CD4-positive, alpha-beta T cell treated with Interleukin-2 at 100 ng/mL for 4 hours (primary cell): Measurements from ENCODE around the gene CREB5.
"Not testable (repeated sequence)": the region's sequence is repeated elsewhere in the genome, so short reads cannot be mapped to it uniquely, and the experiment has no call there.

Source experiments
- DNase-seq: peaks from one replicate; pipeline ENCODE4 v3.0.0-alpha.2; 2020; ENCODE audit warnings: low spot score

Gene CREB5

DNA sequence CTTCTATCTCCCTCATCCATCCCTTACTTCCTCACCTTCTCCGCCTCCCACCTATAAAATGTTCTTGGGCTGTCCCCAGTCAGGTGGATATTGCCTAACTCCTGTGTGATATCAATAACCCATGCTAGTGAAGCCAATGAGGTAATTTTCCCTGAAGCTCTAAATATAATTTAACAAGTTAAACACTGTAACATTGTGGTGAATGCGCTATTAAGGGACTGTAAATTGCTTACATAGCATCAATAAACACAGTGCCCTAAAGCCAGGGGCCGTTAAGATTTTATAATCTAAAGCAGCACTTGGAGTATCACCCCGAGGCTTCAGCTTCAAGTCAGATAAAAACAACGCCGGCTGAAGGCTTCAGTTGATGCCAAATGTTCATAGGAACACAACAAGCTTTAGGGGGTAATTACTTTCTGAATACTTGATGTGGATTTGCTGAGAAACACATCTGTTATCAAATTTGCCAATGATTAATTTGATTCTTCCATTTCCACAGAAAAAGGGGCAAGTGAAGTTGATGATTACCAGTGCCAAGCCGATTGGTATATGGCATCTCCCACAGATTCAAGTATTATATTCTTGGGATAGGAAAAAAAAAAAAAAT, 138.4 kb downstream of the CREB5 start:
- DNase-seq: no peak

DNA sequence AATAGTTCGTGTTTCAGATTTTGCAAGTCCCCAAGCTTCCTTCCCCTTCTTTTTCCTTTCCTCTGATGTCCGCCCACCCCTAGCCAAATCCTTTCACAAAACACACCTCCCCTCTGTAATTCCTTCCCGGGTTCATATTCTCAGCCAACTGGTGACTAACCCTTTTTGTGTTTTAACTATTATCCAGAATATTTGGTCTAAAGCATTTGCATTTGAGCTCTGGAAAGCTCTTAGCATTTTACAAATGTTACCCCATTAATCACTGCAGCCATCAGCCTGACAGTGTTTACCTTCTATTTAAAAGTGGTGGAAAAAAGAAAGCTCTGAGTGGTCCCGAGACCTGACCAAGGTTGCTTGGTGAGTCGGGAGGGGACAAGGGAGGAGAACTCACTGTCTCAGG, 139.0 kb downstream of the CREB5 start:
- DNase-seq: no peak

DNA sequence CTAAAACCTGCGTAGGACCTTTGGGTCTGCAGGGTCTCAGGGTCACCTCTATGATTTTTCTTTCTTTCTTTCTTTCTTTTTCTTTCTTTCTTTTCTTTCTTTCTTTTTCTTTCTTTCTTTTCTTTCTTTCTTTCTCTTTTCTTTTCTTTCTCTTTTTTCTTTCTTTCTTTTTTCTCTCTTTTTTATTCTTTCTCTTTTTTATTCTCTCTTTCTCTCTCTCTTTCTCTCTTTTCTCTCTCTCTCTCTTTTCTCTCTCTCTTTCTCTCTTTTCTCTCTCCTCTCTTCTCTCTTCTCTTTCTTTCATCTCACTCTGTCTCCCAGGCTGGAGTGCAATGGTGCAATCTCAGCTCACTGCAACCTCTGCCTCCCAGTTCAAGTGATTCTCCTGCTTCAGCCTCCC, 139.4 kb downstream of the CREB5 start:
- DNase-seq: not testable (repeated sequence)

DNA sequence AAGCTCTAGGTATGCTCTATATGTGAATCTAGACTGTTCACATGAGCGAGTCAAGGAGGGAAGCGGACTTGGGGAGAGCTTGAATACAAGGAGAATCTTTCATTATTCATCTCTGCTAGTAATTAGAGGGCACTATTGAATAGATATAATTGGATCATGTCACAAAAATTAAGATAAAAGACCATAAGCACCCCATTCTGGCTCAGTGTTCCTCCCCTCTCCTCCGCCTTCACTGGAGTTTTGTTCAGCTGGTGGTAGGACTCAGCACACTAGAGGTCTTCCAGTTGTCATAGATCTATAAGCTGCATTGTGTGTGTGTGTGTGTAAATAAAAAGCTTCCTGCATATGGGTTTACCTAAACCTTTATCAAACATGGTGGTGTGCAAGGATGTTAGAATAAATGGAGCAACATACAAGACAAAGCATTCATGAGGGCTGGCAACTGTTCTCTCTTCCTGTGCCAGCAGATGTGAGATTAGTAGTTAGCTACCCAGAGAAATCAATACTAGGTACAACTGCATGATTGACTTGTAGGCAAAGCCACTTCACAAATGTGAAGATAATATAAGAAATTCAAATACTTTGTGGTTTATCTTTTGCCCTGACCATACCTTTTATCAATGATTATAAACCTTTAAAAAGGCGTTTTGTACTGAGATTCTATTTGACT, 142.6 kb downstream of the CREB5 start:
- no peak for DNase-seq

DNA sequence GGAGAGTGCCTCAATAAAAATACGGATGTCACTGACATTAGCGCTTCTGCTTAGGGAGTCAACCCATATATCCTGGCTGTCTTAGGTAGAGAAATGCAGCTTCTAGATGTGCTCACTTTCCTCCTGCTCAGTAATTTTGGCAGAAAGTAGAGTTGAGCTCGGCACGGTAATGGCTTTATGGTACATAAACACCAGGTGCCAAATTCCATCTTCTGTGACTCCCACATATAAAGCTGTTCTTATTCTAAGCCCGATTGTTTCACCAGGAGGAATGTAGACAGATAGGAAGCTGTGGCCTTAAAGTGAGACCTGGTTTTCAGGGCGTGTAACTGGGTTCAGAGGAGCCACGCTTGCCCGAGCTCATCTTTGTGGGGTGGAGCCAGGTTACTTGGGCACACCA, 143.7 kb downstream of the CREB5 start:
- no peak for DNase-seq

DNA sequence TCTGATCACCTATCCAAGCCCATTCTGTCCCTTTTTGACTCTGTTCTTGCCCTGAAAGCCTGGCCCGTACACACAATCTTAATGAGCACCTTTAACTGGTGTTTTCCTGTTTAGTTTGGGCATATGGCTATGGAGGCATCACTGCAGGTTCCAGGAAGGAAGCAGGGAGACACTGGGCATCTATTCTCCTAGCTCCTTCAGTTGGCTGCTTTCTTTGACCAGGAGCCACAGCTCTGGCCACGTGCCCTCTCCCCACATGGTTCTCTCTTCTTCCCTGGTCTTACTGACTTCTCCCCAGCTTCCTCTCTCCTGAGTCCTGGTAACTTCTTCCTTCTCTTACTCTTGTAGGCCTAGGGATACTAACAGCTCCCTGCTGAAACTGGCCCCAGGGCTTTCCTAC, 144.4 kb downstream of the CREB5 start:
- DNase-seq: no peak

DNA sequence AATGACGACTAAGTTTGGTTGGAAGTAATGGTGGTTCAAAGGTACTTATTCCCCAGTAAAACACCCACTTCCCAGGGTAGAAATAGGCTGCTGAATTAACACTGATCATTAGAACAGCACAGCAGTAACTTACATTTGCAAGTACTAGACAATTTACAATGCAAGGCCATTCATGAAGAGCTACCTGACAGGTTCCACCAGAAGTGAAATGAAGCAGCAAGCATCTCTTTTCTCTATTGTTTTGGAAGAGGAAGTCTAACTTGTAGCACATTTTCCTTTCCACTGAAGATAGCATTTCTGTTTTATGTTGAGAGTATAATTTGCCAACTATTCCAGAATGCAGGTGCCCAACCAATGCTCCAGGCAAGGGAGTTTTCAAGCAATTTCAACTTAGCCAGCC, 145.9 kb downstream of the CREB5 start:
- no peak for DNase-seq

DNA sequence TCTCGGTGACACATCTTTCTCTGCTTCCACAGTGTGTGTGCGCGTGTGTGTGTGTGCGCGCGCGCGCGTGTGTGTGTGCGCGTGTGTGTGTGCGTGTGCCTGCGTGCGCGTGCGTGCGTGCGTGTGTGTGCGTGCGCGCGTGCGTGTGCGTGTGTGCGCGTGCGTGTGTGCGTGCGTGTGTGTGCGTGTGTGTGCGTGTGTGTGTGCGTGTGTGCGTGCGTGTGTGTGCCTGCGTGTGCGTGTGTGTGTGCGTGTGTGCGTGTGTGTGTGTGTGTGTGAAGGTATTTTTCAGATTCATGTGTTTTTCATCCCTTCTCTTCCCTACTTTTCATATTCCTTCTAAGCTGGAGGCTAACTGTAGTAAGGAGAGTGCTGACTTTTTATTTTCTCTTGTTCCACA, 148.4 kb downstream of the CREB5 start:
- DNase-seq: no peak

DNA sequence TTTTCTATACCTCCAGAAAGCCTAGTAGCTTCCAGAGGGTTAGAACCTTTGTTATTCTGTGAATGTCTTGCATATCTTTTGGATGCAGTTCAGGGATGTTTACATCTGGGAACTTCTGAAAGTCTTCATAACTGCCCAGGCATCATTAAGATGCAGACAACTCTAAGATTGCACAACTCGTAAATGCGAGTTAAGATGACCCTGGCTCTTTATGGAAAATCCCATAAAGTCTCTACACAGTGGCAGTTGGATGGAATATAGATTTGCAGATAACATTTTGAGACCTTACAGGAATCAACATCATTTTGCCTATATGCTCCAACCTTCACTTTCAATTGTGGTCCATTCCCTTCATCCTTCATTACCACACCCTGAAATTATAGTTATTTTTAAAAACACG, 151.7 kb downstream of the CREB5 start:
- DNase-seq: no peak

DNA sequence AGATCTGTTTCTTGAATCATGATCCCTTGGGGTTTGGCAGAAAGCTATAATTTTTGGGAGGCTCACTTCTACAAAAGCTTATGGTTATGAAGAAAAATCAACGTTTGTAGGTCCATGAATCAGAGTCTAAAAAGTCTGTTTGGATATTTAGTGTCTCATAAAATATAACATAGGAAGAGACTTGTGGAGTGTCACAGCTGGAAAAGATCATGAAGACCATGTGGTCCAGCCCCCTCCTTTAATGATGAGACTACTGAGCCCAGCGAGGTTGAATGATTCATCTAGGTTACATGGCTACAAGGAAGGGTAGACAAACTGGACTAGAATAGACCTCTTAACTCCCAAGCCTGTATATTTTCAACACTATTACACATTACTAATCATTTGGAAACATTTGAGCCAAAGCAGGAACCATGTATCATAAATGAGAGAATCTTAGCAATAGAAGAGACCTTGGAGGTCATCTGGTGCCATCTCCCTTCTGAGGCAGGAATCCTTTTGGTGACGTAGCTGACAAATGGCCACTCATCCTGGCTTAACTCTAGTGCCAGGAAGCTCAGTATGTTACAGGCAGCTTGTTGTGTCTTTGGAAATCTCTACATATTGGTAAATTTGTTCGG, 152.5 kb downstream of the CREB5 start:
- no peak for DNase-seq

DNA sequence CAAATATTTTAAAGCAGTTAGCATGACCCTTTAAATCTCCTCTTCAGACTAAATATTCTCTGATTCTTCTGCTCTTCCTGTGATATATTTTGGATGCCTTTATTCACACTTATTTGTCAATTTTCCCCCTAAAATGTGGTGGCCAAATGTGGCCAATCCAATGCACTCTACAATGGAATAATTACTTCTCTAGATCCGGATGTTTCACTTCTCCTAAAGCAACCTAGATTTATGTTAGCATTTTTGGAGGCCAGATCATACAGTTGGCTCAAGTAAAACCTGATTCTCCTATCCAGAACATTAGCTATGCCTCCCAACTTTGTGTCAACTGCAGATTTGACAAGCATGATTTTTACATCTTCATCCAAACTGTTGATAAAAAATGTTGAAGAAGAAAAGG, 153.7 kb downstream of the CREB5 start:
- no peak for DNase-seq

DNA sequence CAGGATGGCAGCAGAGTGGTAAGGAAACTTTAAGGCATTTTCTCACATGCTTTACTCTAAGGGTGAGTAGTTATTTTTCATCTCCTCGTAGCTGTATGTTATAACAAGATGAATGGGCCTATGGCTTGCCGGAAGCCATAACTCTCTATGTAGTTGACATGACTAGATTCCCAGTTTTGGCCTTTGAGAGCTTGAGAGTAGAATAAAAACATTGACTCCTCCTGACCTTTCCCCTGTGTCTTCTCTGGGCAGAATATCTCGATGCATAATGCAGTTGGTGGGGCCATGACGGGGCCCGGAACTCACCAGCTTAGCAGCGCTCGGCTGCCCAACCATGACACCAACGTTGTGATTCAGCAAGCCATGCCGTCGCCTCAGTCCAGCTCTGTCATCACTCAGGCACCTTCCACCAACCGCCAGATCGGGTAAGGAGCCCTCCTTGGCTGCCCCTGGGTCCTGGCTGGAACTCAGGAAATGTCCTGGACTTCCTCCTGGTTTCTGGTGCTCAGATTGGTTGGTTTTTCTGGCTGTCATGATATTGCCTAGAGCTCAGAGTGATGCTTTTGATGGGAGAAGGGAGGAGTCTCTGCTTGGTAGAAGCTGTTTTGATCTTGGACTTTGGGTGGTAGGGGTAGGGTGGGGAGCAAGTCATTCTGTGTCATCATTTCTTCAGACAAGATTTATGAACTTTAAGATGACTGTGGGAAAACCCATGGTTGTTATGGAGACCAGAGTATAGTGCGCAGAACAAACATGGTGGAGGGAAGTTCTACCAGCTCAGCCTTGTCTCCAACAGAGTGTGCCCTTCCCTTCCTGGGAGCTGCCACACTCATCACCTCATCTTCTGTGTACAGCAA, 158.0 kb downstream of the CREB5 start:
- DNase-seq: no peak

DNA sequence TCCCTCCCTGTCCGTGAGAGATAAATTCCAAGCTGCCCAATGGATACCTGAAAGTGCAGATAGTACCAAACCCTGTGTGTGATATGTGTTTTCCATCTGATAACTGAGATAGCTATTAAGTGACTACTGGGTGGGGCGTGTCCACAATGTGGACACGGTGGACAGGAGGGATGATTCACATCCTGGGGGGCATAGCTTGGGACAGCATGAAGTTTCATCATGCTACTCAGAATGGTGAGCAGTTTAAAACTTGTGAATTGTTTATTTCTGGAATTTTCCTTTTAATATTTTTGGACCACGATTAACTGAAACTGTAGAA, 158.6 kb downstream of the CREB5 start:
- DNase-seq: no peak

DNA sequence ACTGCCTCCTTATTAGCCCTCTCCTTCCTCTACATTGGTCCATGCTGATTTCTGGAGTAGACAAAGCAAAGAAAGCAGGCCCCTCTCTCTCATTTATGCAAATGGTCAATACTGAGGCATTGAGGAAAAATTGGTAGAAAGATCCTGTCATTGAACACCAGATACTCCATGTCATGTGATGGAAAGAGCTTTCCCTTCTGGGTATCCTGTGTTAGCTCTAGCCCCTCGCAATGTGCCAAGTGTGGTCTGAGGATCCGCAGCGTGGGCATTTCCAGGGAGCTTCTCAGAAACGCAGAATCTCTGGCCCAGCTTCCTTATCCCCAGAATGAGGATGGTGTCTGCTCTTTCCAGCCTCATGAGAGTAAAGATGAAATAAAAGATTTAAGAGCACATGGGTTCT, 159.1 kb downstream of the CREB5 start:
- DNase-seq: no peak

DNA sequence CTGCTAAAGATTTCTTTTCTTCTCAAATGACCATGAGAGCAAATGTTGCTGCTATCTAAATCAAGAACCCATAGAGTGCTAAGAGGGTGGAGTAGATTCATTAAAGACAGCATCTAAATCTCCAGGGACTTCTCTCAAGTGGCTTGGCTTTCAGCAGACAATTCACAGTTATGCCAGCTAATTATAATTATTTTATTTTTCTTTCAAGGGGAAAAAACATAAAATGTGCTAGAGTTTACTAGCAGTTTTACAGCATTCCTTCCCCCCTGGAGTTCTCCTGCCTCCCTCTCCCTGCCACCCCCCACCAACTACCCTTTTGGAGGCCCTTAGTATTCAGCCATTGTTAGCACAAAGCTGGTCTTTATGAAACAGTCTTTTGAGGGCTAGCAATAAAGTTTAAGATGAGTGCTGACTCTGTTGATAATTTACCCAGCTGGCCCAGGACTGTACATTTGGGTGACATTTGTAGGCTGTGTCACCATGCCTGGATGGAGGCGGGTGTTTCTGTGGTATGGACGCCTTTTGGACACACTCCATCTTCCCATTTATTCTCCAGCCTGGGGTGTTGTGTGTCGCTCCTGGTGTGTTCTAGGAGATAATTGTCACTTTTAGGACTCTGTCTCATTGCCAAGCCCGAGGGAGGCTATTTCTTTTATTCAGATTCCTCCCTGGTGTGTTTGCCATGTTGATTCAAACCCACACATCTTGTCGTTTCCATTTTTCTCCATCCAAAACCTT, 160.2 kb downstream of the CREB5 start:
- no peak for DNase-seq

DNA sequence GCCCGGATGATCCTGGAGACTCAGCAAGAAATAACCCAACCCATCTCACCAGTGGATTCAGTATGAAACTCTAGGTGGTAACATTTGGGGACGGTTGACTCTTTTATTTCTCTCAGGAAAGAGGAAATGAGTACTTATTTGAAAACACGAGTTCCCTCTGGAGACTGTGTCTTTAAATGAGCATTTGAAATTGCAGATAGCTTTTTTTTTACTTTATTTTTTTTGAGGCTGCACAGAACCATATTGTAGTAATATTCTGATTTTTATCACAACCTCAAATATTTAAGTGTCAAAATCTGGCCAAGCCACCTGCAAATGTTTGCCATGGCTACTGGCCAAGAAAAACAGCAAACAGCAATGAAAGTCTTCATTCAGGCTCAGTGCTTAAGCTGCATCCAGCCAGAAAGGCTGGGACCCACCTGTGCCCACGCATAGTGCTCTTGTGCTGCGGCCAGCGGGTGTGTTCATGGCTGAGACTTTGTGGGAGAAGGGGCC, 160.8 kb downstream of the CREB5 start:
- DNase-seq: no peak

DNA sequence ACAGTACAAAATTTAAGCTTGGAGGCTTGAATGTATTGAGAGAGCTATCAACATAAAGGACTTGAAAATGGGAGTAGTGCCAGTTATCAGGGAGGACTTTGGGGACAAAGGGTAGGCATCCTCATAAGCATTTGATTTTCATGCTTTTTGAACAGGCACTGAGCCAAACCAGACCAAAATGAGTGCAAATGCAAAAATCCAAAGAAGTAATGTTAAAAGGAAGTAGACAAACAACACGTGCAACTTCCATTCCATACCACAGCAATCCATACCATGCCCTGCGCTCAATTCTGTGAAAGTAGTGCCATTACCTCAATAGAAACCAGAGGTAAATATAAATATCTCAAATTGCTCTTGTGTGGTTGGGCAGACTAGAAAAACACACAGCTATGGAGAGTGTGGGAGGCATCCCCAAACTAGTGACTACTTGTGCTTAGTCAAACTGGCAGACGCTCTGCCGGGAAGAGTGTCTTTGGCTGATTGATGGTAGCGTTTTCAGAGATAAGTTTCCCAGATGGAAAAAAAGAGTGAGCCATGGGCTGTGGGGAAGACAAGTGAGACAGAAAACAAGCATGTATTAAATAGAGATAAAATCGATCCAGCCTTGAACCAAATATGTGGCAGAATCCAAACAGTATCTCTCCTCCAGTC, 161.5 kb downstream of the CREB5 start:
- DNase-seq: no peak

DNA sequence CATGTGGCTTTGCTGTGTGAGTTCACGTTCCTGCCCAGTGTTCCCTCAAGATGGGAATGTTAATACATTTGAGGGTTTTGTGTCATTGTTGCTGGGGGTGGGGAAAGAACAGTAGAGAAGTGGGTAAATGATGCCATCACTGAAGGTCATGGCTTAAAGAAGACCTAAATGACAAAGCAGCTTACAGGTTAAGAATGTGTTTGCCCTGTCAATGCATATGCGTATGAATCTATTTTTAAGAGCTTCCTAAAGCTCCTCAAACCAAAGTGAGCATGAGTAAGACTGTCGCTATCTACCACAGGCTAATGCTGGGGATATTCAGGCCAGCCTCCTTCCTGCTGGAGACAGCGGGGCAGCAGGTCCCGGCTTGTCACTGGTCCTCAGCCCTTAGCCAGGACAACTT, 162.9 kb downstream of the CREB5 start:
- no peak for DNase-seq

DNA sequence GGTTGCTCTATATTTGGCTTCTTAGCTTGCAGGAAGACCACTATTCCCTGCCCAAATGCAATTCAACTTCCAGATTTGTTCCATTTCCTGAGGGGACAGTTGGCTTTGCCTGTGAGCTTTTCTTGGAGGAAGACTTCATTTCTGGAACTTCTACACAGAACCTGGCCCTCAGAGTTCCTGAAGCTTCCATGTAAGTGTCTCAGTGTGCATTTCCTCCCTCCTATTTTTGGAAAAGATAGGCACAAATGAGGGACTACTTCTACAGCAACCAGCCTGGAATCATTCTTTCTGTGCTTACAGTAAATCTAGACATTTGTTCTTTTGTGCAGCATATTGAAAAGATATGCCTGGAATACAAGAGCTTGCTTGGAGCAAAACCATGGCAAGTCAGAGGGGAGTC, 164.3 kb downstream of the CREB5 start:
- no peak for DNase-seq

DNA sequence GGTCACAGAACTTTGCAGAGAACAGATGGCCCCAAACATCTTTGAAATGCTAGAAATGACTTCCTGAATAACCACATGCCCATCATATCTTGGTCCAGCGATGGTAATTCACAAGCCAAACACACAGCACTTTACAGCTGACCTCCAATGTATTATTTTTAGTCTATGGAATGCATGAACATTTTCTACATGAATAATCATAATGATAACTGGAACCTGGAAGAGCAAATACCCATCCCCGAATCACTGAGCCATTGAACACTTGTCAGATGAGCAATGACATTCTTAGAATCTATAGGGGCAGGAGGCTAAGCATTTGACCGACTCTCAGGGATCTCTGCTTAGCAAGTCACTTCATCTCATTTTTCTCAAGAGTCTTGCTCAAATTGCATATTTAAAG, 167.3 kb downstream of the CREB5 start:
- DNase-seq: no peak

DNA sequence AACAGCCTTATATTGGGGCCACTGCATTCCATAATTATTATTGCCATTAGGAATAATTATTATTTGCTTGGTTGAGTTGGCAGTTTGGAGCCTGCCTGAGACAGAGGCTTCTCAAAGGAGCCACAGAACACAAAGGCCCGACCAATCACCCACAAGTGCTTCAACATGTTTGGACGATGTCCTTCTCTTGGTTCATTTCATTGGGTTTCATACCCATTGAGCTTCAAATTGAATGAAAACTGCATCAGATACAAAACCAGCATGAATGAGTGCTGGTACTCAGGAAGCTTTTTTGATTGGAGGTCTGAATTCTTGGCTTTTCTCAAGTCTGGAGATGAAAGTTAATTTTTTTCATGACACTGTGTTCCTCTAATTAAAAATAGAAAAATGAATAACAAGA, 168.3 kb downstream of the CREB5 start:
- no peak for DNase-seq

DNA sequence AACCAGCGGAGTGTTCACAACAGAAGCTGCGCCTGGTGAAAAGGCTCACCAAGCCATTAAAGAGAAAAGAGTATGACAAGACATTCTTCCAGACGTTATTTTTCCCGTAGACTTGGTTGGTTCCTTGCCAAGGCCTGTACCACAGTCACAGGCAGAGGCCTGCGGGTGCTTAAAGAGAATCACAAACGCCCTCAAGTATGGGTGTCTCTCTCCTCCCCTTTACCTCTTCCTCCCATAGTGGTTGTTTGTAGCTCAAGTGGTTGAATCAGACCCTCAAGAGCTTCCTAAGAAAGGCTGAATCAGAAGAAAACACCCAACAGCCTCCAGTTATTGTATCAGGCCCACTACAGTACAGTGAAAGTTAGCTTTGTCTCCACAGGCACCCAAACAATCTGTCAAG, 169.0 kb downstream of the CREB5 start:
- DNase-seq: no peak
